ENCODE data around the gene SRRM1. TPM values are rescaled to one million over a fixed set of nuclear protein-coding genes. Genes with fewer than 3 reads are reported as not detected.

The SRRM1 gene
- total and polyA plus RNA-seq, 9 of the 15 experiments (the other 6 are each of a cell fraction or from before 2014, with no cell fraction given): 54.5 to 268 (median 115) TPM

DNA sequence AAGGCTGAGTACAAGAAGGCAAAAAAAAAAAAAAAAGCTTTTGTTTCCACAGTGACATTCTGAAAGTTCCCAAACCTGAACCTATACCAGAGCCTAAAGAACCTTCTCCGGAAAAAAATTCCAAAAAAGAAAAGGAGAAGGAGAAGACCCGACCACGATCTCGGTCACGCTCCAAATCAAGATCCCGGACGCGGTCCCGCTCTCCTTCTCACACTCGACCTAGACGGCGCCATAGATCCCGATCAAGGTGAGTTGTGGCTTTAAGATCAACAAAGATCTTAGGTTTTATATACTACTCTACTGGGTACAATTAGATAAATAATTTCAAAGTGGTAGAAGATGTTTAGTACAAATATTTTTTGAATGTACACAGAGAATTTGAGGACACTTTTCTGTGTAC lies 9.3 kb downstream of the SRRM1 start:
- ATAC-seq (no peak), FAIRE-seq (no peak), DNase-seq (ENCODE audit: extremely low read depth in 1 of 4, low spot score in 3 of 4) (no peak)
- intact Hi-C loops (cut with micrococcal nuclease) (no loop called here), in situ Hi-C loops (cut with MboI) (no loop called here)
- Histone ChIP-seq H3K27ac (ENCODE audit: extremely low read depth, low read depth, low read length) (no peak overlapping the region), H3K4me2 (ENCODE audit: insufficient read depth, low read length) (no peak overlapping the region), H4K20me1 (replicated peaks; ENCODE audit: control insufficient read depth, insufficient read depth, low read length) (no peaks in the 10 kb centered on the region; the same call in 1 of the 2 replicates), H3K4me3 (no peak overlapping the region), H2AFZ (ENCODE audit: low read depth, low read length) (no peak overlapping the region), H3K36me3 (ENCODE audit: control insufficient read depth, insufficient read depth, low read length) (peaks cover 98% of the 10 kb centered on the region), H3K9me3 (replicated peaks; ENCODE audit: control insufficient read depth, insufficient read depth, low read depth, low read length) (no peaks in the 10 kb centered on the region), H3K9ac (ENCODE audit: insufficient read depth in 1 of 2, low read depth in 2 of 2, low read length in 2 of 2) (no peak overlapping the region), H3K9me1 (ENCODE audit: control insufficient read depth, insufficient read depth, low read length) (no peaks in the 10 kb centered on the region), H3K27me3 (ENCODE audit: control insufficient read depth in 2 of 2, insufficient read depth in 2 of 2, low read length in 2 of 2) (no peaks in the 10 kb centered on the region), H3K4me1 (replicated peaks in 1 of 2; ENCODE audit: control insufficient read depth in 2 of 2, insufficient read depth in 2 of 2, low read length in 2 of 2) (peaks cover 0 to 8% of the 10 kb centered on the region in 2 experiments; a peak in 2 of 5 replicates), H3K79me2 (ENCODE audit: control insufficient read depth, insufficient read depth, low read length) (peaks cover 63% of the 10 kb centered on the region)
- no peak for TF ChIP-seq CCNT2 (IDR thresholded peaks at IDR 0.05; ENCODE audit: borderline replicate concordance, extremely low read depth, insufficient read length, low read depth, low read length)
- TF ChIP-seq, protein P1, sequence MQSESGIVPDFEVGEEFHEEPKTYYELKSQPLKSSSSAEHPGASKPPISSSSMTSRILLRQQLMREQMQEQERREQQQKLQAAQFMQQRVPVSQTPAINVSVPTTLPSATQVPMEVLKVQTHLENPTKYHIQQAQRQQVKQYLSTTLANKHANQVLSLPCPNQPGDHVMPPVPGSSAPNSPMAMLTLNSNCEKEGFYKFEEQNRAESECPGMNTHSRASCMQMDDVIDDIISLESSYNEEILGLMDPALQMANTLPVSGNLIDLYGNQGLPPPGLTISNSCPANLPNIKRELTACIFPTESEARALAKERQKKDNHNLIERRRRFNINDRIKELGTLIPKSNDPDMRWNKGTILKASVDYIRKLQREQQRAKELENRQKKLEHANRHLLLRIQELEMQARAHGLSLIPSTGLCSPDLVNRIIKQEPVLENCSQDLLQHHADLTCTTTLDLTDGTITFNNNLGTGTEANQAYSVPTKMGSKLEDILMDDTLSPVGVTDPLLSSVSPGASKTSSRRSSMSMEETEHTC (IDR thresholded peaks at IDR 0.05): no peak
- TF ChIP-seq POLR2AphosphoS5 (IDR thresholded peaks at IDR 0.05; ENCODE audit: control insufficient read depth, insufficient read depth, low read depth, low read length): no peak
- TF ChIP-seq, protein P2, sequence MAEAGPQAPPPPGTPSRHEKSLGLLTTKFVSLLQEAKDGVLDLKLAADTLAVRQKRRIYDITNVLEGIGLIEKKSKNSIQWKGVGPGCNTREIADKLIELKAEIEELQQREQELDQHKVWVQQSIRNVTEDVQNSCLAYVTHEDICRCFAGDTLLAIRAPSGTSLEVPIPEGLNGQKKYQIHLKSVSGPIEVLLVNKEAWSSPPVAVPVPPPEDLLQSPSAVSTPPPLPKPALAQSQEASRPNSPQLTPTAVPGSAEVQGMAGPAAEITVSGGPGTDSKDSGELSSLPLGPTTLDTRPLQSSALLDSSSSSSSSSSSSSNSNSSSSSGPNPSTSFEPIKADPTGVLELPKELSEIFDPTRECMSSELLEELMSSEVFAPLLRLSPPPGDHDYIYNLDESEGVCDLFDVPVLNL (CRISPR knock-in tag; IDR thresholded peaks at IDR 0.05; ENCODE audit: low read depth): no peak
- no peak for TF ChIP-seq ZNF124 (CRISPR knock-in tag; IDR thresholded peaks at IDR 0.05)
- no peak for TF ChIP-seq ZNF764 (CRISPR knock-in tag; IDR thresholded peaks at IDR 0.05; ENCODE audit: low read depth)
- no peak for TF ChIP-seq CBX2 (IDR thresholded peaks at IDR 0.05; ENCODE audit: insufficient read depth, low read length, poor library complexity, severe bottlenecking)
- TF ChIP-seq, protein P3, sequence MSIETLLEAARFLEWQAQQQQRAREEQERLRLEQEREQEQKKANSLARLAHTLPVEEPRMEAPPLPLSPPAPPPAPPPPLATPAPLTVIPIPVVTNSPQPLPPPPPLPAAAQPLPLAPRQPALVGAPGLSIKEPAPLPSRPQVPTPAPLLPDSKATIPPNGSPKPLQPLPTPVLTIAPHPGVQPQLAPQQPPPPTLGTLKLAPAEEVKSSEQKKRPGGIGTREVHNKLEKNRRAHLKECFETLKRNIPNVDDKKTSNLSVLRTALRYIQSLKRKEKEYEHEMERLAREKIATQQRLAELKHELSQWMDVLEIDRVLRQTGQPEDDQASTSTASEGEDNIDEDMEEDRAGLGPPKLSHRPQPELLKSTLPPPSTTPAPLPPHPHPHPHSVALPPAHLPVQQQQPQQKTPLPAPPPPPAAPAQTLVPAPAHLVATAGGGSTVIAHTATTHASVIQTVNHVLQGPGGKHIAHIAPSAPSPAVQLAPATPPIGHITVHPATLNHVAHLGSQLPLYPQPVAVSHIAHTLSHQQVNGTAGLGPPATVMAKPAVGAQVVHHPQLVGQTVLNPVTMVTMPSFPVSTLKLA (conservative IDR thresholded peaks at IDR 0.05): no peak
- 95% methylated on average over 13 of the region's 13 CpGs for WGBS (ENCODE audit: insufficient coverage, low coverage, missing lambda C conversion rate)
- ChIA-PET POLR2A (interaction anchor here (0.6 kb wide), 1 partner anchor 239 kb away, joined by 4 read pairs; no protein-coding TSS in a partner anchor), CTCF (ENCODE audit: low intra/inter-chr PET ratio) (no interaction called here)
- BruUV-seq (replicated peaks): no TSS peak
